H1 (cell line): ENCODE results near the gene GCHFR.

Experiments used
- EZH2 ChIP-seq: fragments of 200-600 bp; sonication (generic); IDR thresholded peaks from 2 replicates; pipeline ENCODE4 v1.7.1; 2012; ENCODE audit warnings: low read depth, mild to moderate bottlenecking, moderate library complexity, low read length, inconsistent platforms; ENCODE audit not compliant: severe bottlenecking
- TF ChIP-seq, protein P1 (sequence below), 3 experiments: IDR thresholded peaks; 1 replicate in 2 of 3; 2 replicates in 1 of 3; pipeline versions ENCODE4 v1.5.1 to v1.6.1; 2011; ENCODE audit warnings: low read length in 3 of 3, mild to moderate bottlenecking in 3 of 3, inconsistent platforms in 2 of 3, low read depth in 1 of 3, moderate library complexity in 1 of 3; ENCODE audit not compliant: insufficient read depth in 1 of 3; ENCODE audit errors: control extremely low read depth in 1 of 3
- TF ChIP-seq, protein P2 (sequence below): fragments of 300-600 bp; sonication (generic); IDR thresholded peaks from 2 replicates; pipeline ENCODE4 v1.7.1; 2012; ENCODE audit warnings: low read length, moderate library complexity, mild to moderate bottlenecking, inconsistent platforms; ENCODE audit not compliant: insufficient replicate concordance

DNA sequence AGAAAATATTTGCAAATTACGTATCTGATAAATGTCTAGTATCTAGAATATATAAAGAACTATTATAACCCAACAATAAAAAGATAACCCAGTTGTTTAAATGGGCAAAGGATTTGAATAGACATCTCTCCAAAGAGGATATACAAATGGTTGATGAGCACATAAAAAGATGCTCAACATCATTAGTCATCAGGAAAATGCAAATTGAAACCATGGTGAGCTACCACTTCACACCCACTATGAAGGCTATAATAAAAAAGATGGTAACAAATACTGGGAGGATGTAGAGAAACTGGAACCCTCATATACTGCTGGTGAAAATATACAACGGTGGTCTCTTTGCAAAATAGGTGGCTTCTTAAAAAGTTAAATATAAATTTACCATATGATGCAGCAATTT lies 40.9 kb upstream of the GCHFR start:
- TF ChIP-seq, protein P1, sequence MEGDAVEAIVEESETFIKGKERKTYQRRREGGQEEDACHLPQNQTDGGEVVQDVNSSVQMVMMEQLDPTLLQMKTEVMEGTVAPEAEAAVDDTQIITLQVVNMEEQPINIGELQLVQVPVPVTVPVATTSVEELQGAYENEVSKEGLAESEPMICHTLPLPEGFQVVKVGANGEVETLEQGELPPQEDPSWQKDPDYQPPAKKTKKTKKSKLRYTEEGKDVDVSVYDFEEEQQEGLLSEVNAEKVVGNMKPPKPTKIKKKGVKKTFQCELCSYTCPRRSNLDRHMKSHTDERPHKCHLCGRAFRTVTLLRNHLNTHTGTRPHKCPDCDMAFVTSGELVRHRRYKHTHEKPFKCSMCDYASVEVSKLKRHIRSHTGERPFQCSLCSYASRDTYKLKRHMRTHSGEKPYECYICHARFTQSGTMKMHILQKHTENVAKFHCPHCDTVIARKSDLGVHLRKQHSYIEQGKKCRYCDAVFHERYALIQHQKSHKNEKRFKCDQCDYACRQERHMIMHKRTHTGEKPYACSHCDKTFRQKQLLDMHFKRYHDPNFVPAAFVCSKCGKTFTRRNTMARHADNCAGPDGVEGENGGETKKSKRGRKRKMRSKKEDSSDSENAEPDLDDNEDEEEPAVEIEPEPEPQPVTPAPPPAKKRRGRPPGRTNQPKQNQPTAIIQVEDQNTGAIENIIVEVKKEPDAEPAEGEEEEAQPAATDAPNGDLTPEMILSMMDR (IDR thresholded peaks at IDR 0.05; ENCODE audit: control extremely low read depth in 1 of 3, insufficient read depth in 1 of 3, low read depth in 1 of 3, low read length in 3 of 3) = no peak
- TF ChIP-seq, protein P2, sequence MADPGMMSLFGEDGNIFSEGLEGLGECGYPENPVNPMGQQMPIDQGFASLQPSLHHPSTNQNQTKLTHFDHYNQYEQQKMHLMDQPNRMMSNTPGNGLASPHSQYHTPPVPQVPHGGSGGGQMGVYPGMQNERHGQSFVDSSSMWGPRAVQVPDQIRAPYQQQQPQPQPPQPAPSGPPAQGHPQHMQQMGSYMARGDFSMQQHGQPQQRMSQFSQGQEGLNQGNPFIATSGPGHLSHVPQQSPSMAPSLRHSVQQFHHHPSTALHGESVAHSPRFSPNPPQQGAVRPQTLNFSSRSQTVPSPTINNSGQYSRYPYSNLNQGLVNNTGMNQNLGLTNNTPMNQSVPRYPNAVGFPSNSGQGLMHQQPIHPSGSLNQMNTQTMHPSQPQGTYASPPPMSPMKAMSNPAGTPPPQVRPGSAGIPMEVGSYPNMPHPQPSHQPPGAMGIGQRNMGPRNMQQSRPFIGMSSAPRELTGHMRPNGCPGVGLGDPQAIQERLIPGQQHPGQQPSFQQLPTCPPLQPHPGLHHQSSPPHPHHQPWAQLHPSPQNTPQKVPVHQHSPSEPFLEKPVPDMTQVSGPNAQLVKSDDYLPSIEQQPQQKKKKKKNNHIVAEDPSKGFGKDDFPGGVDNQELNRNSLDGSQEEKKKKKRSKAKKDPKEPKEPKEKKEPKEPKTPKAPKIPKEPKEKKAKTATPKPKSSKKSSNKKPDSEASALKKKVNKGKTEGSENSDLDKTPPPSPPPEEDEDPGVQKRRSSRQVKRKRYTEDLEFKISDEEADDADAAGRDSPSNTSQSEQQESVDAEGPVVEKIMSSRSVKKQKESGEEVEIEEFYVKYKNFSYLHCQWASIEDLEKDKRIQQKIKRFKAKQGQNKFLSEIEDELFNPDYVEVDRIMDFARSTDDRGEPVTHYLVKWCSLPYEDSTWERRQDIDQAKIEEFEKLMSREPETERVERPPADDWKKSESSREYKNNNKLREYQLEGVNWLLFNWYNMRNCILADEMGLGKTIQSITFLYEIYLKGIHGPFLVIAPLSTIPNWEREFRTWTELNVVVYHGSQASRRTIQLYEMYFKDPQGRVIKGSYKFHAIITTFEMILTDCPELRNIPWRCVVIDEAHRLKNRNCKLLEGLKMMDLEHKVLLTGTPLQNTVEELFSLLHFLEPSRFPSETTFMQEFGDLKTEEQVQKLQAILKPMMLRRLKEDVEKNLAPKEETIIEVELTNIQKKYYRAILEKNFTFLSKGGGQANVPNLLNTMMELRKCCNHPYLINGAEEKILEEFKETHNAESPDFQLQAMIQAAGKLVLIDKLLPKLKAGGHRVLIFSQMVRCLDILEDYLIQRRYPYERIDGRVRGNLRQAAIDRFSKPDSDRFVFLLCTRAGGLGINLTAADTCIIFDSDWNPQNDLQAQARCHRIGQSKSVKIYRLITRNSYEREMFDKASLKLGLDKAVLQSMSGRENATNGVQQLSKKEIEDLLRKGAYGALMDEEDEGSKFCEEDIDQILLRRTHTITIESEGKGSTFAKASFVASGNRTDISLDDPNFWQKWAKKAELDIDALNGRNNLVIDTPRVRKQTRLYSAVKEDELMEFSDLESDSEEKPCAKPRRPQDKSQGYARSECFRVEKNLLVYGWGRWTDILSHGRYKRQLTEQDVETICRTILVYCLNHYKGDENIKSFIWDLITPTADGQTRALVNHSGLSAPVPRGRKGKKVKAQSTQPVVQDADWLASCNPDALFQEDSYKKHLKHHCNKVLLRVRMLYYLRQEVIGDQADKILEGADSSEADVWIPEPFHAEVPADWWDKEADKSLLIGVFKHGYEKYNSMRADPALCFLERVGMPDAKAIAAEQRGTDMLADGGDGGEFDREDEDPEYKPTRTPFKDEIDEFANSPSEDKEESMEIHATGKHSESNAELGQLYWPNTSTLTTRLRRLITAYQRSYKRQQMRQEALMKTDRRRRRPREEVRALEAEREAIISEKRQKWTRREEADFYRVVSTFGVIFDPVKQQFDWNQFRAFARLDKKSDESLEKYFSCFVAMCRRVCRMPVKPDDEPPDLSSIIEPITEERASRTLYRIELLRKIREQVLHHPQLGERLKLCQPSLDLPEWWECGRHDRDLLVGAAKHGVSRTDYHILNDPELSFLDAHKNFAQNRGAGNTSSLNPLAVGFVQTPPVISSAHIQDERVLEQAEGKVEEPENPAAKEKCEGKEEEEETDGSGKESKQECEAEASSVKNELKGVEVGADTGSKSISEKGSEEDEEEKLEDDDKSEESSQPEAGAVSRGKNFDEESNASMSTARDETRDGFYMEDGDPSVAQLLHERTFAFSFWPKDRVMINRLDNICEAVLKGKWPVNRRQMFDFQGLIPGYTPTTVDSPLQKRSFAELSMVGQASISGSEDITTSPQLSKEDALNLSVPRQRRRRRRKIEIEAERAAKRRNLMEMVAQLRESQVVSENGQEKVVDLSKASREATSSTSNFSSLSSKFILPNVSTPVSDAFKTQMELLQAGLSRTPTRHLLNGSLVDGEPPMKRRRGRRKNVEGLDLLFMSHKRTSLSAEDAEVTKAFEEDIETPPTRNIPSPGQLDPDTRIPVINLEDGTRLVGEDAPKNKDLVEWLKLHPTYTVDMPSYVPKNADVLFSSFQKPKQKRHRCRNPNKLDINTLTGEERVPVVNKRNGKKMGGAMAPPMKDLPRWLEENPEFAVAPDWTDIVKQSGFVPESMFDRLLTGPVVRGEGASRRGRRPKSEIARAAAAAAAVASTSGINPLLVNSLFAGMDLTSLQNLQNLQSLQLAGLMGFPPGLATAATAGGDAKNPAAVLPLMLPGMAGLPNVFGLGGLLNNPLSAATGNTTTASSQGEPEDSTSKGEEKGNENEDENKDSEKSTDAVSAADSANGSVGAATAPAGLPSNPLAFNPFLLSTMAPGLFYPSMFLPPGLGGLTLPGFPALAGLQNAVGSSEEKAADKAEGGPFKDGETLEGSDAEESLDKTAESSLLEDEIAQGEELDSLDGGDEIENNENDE = no peak
- no peak for TF ChIP-seq EZH2
